HG02870 (cell line): ENCODE measurements around the gene ACVR1.
"Not testable (repeated sequence)": the region's sequence is repeated elsewhere in the genome, so short reads cannot be mapped to it uniquely, and the experiment has no call there.

ENCODE experiments used
- ATAC-seq: cut with Tn5 transposase; IDR thresholded peaks from one replicate; pipeline ENCODE4 v1.9.1; 2021; ENCODE audit warnings: mild to moderate bottlenecking, moderate library complexity; ENCODE audit not compliant: unreplicated experiment

ACVR1 gene

DNA sequence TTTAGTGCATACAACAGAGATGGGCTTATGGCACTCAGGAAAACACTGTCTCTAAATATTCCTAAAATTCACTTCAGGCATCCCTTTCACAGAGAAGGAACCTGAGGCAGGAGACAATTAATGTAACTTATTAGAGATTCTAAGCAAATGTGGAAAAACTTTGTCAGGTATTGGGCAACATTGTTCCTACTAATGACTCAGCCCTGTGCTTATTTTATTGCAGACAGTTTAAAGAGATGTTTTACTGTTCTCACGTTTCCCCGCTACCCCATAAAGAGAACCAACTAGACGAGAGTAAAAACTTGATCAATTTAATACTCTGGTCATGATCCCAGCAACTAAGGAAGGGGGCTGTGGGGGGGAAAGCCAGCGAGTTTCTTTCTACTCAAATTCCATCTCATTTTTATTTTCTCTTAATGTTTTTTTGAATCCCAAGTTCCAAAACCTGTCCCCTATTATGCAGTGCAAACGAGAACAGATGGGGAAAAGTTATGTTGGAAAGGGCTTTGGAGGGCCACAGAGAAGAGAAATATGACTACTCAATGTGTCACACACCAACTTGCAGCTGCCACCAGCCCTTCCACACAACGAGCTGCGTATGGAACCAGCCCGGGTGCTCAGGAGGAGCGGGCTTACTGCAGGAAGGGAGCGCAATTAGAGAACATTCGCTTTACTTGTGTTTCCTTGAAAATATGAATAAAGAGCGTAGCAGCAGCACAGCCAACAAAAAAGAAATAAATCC is 18.7 kb upstream of the ACVR1 start:
- no peak for ATAC-seq

DNA sequence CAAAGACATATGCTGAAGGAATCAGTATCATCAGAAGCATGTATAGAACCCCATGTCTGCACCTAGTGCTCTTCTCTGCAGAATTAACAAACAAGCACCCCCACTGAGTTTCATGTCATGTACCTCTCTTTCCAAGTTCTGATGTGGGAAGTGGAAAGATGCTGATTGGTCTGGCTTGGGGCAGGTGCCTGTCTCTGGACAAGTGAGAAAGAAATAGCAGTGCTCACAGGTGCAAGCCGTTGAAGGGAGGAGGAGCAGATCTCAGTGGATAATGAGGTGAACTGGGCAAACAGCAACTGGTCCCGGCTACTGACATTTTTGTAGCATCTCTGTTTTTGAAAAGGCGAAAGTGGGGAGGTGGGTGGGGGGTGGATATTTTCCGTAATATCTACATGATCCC is 17.5 kb upstream of the ACVR1 start:
- no peak for ATAC-seq

DNA sequence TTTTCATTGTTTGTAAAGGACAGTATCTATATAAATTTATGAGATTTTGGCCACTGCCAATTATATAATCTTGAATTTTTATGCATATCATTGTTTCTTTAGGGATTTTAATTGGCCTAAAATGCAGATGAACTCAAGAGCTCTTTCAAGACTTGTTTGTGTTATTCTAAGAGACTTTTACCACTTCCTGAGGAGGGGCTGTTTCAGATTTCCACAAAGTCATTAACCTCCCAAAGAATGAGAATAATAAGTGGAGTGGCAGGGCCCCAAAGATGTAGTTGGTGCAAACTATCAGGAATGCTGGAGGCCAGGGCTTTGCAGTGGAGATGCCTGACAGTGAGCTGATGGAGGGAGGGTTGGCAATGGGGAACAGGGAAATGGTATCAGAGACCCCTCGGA is 15.5 kb upstream of the ACVR1 start:
- ATAC-seq: no peak

DNA sequence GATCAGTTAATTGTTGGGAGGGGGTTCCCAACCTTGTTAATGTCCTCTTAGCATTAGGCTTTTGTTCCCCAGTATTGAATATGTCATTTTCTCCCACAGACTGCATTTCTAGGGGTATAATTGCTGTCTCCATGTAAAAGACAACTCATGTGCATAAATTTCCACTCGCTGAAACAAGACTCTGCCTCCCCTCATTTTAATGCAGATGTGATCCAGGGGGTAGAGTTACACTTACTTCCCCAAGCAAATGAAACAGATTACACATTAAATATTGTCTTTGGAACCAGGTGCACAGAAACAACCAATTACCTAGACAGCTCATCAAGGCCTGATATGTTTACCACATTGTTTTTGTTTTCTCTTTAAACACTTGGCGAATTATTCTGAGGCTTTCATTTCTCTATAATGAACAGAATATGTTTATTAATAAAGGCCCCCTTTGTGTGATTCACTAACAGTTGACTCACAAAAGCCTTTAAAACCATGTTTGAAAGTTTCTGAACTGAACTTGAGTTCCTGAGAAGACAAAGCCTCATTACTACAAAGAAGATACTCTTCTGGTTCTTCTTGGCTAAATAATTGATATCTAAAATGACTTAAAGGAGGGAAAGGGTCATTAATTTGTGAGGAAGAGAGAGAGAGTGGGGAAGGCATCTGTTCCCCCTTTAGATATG is 15.0 kb upstream of the ACVR1 start:
- no peak for ATAC-seq

DNA sequence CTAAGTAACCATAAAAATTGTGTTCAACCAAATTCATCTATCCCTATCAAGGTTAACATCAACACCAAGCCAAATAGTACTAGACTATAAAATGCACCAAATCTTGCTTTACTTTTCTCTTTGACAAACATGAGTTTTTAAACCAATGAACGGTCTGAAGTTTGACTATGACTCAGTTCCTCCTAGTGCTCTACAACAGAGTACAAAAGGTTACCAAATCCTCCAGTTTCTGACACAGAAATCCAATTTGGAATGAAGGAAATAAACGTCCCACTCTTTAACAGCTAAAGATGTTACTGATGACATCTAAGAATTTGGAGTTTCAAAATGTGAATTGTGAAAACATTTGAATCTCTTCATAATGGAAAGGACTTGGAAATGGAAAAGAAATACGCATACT is 11.8 kb upstream of the ACVR1 start:
- no peak for ATAC-seq

DNA sequence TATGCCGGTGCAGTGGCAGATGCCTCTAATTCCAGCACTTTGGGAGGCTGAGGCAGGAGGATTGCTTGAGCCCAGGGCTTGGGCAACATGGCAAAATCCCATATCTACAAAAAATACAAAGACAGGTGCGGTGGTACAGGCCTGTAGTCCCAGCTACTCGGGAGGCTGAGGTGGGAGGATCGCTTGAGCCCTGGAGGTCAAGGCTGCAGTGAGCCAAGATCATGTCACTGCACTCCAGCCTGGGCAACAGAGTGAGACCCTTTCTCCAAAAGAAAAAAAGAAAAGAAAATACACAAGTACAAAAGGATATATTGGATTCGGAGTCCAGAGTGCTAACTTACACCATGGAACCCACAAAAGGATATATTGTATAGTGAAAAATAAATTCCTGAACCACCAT is 8.4 kb upstream of the ACVR1 start:
- not testable (repeated sequence) for ATAC-seq

DNA sequence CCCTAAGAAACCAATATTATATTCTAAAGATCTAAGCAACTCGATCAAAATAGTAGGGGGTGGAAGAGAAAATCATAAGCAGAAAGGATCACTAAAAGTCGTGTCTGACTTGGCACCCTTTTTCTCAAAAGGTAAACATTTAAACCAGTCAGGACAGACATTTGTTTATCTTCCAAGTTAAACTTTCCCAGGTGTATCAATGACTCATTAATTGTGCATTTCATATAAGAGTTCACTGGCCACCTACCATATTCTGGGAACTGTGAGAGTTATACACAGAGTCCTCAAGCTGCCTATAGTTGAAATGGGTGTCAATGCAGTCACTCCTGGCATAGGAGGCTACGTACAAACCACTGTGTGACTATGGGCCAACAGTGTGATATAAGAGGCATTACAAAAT is 4.8 kb upstream of the ACVR1 start:
- ATAC-seq: no peak

DNA sequence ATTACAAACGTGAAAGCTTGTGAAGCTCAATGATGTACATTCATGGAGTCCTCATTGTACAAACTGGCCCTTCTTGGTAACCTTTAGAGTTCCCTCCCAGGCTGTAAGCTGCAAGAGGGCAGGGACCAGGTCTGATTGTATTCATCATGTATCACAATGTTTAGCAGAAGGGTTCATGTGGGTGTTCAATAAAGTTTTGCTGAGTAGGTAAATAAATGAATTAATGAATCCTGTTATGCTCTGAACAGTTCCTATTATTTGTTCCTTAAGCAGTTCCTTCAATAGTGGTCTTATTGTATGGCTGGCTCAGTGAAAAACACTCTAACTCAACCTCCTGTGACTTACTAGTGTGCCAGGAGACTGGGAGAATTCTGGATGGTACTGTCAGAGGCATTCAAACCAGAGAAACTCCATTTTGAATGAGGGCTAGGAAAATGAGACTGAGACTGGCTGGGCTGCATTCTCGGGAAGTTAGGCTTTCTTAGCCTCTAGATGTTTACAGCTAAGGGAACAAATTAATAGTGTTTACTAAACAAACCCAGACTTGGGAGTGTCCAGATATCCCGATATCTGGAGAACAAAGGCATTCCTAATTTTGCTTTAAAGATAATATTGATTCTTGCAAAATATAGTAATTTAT is 1.8 kb upstream of the ACVR1 start:
- ATAC-seq: no peak

DNA sequence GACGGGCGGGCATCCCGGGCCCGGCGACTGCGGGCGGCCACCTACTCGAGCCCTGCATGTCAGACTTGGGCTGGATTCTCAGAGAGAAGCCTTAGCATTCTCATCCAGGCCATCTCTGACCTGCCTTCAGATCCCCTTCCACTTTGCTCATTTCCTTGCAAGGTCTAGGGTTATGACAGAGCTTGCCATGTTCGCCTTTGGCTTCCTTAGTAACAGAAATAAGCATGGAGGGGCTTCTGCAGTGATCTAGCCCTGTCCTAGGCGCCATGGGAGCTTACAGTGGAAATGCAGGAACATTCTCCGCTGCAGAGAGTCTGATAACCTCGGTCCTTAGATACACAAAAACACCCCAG is 632 bp upstream of the ACVR1 start:
- ATAC-seq: no peak

DNA sequence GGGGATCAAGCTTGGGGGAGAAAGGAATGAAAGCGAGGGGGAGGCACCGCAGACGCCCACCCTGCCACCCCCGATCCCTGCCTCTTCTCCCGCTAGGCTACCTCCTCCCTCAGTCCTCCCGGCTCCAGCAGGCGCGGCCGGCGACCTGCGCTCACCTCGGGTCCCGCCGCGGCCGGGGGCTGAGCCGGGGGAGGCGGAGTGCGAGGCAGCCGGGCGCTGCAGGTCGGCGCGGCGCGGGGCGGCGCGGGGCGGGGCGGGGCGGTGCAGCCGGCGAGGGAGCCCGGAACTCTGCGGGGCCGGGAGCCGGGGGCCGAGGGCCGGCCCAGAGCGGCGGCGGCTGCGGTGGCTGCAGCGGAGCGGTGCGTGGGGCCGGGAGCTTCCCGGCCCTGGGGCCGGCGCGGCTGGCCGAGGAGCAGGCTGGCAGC is 477 bp downstream of the ACVR1 start:
- ATAC-seq: peak; percentile 37

DNA sequence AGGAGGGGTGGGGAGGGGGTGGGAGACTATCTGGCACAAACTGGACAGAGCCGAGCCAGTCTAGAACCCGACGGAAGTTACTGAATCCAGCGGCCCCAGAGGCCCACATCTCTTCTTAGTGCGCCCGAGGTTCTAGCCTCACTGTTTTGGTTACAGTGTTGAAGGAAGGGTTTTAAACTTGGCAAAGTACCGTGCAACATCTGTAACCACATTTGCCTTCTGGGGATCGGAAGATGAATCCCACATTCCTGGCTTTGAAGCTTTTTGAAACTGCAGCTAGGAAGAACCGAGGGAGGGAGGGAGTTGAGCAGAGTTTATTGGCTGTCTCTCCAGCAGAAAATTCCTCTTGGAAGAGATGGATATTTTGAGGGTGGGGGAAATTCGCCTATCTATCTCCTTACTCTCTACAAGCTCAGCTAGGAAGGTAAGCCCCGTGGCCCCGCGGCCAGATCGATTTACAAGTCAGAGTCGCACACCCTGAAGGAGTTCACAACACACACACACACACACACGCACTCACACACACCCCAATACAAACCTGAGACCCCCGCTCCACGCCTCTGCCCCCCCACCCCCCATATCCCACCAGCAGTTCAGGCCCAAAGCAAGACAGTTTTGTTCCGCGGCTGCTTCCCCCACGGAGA is 1.0 kb downstream of the ACVR1 start:
- ATAC-seq: no peak

DNA sequence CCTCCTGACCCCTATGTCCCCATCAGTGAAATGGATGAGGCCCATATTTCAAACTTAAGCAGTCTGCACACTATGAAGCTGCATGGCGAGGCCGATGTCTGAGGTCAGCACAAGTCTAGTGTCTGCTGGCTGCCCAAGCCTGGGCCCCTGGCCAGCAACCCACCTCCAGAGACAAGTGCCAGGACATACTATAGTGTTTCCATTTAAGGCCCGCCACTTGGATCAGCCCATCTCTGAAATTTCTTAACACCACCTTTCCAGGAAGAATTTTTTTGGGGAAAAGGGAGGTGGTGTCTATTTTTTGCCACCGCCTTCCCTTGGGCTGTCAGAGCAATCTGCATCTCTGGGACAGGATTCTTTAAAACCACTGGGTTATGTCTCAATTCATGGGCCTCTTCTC is 1.8 kb downstream of the ACVR1 start:
- ATAC-seq: no peak

DNA sequence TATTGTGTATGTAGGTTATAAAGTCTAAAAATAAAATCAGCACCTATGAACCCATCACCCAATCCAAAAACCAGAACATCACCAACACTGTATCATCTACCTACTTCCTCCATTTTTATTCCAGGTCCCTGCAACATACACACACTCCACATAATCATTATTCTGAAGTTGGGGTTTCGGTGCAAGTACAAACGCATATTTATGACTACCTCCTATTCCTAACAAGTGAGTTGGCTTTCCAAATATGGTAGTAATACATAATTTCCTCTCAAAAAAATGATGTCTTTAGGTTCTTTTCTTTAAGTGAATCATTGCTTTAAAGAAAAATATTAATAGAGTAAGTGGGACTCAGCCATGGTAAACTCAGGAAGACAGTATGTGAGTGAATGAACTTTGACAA is 3.3 kb downstream of the ACVR1 start:
- ATAC-seq: no peak

DNA sequence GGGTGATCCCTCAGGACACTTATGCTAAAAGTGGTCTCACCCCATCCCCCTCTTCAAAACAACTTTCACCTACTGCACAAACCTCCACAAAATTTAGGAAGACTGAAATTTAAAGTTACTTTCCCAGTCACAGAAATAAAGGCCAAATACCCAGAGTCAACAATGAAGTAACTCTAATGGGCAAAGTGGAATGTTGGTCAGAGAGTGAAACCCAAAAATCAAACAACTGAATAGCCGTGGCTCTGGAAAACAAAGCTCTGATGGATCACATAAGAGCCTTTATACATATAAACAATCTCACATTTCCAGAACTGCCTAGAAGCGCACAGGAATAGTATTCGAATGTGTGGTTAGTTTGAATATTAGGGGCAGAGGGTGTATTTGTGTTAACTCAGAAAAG is 4.7 kb downstream of the ACVR1 start:
- no peak for ATAC-seq

DNA sequence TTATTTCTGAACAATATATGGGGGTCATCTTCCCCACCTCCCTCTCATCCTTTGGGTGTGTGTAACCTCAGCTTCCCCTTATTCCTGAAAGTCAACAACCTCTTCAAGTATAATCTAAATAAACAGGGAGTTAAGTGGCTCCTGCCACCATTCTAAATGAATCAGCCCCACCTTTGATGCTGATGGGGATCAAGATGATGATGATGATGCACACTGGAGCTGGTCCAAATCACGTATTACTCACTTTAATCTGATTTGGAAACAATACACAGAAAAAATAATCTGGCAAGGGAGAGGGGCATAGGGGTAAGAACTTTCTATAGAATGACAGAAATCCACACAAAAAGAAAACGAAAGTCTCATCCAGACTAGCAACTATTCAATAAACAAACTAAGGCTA is 7.1 kb downstream of the ACVR1 start:
- no peak for ATAC-seq

DNA sequence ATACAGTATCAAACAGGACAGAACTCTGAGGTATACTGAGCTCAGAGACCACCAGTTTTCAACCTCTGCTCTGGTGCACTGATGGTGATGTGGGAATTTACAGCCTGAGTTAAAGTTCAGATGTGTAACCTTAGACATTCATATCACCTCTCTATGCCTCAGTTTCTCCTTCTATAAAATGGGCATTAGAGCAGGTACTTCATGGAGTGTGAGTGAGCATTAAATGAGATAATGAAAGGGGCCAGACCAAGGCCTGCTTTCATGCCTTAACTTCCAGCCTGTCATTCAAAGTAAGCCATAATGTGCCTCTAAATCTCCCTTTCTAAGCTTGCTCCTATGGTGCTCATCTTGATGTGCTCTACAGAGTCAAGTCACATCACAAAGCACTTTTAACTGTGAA is 8.4 kb downstream of the ACVR1 start:
- ATAC-seq: no peak

DNA sequence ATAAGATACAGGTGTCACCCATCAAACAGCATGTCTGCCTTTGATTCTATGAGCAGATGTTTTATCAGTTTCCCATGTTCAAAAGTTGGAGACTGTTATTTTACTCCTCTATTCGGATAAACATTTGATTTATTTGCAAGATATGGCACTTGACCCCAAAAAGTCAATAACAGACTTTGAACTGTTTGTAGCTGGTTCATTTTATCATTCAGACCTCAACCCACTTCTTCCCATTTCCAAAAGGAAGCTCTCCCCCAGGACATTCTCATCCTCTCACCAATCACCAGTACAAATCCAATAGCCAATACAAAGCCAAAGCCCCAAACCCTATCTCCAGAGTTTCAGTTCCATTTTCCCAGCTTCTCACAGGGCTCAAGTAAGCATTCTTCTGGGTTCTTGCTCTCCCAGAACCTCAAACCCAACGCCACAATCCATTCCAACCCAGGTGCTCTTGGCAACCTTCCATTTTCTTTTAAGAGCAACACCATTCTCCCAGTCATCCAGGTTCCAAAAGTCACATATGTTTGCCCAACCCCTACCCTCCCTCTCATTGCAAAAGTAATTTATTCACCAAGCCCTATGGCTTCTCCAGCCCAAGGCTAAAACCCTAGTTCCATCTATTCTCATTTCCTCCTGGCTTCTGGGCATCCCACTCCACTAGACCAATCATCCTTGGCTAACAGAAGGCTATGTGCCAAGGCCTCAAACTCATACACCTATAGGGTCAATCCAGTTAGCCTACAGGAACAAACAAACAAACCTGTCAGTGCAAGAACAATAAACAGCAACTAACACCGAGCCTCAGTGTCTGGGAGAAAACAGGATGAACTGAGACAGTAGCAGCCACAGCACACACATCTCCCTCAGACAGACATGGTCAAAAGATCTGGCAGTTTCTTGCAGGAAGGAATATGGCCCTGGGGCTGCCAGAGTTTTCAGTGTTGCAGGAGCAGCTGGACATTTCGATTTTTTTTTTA is 9.2 kb downstream of the ACVR1 start:
- ATAC-seq: no peak

DNA sequence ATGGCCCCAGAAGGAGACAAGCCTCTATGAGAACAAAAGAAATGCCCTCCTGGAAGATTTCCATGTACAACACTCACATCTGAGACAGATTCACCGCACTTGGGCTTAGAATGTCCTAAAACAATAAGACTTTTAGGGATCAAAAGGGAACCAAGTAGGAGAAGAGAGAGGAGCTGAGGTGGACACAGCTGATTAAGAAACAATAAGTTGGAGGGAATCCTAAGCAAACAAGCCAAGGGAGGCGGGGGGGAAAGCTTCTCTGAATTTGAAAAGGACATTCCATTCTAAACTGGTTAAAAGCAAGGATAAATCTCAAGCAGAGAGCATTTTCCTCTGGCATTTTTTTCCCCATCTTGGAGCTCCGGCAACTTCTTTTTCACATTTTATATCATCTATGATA is 9.9 kb downstream of the ACVR1 start:
- no peak for ATAC-seq

DNA sequence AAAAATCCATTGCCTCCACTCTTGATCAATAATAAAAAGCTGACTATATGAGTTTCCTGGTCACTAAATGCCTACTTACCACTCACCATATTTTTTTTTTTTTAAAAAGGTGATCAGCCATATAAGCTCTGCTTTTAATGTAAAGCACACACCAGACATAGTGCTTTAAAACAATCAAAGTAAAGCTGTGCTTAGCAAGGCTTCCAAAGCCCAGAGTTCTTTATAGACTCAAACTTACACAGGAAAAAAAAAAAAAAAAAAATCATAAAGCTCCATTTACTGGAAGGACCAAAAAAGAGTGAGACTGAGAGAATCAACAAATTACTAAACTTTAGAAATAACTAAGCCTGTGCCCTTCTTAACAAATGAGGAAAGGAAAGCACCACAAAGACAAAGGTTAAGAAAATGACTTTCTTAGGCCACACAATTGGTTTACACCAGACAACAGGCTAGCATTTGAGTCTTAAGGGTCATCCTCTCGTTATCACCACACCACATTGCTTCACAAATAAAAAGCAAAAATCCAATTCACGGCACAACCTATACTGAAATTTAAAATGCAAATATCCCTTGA is 11.2 kb downstream of the ACVR1 start:
- no peak for ATAC-seq

DNA sequence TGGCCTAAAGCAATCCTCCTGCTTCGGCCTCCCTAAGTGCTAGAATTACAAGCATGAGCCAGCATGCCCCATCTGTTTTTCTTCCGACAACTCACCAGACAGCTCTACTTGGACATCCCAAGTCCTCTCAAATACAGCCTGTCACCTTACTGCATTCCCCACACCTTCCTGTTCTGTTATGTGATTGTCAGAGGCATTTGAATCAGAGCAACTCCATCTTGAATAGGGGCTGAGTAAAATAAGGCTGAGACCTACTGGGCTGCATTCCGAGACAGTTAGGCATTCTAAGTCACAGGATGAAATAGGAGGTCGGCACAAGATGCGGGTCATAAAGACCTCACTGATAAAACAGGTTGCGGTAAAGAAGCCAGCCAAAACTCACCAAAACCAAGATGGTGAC is 17.3 kb downstream of the ACVR1 start:
- no peak for ATAC-seq
